Calu3 (cell line): Measurements from ENCODE around the gene CELA3B. TPM values are rescaled to one million over a fixed set of nuclear protein-coding genes. Genes with fewer than 3 reads are reported as not detected.

Source experiments
- BruUV-seq: library from RNA; stranded (reverse); fragments of 400-500 nt; replicated peaks from 2 replicates; lab custom pipeline; 2021; lab: Mats Ljungman, UMichigan
- CTCF ChIA-PET: fragments of 300-600 bp; sonication (Branson Sonifier 250); formaldehyde crosslinking; loops from one replicate; lab custom pipeline; 2022; ENCODE audit warnings: antibody characterized with exemption; lab: Charles Lee
- DNase-seq: peaks from one replicate; pipeline ENCODE4 v3.0.0; 2022
- H3K27ac Mint-ChIP-seq: one replicate; pipeline ENCODE4 v1.8.0; 2022; ENCODE audit warnings: mixed read lengths; ENCODE audit not compliant: unreplicated experiment
- H3K27me3 Mint-ChIP-seq: one replicate; pipeline ENCODE4 v1.8.0; 2022; ENCODE audit warnings: mixed read lengths; ENCODE audit not compliant: unreplicated experiment
- H3K36me3 Mint-ChIP-seq: one replicate; pipeline ENCODE4 v1.8.0; 2022; ENCODE audit warnings: mild to moderate bottlenecking, moderate library complexity, mixed read lengths; ENCODE audit not compliant: insufficient read depth, unreplicated experiment
- H3K4me1 Mint-ChIP-seq: one replicate; pipeline ENCODE4 v1.8.0; 2022; ENCODE audit warnings: mild to moderate bottlenecking, low read depth, mixed read lengths; ENCODE audit not compliant: unreplicated experiment
- H3K4me3 Mint-ChIP-seq: one replicate; pipeline ENCODE4 v1.8.0; 2022; ENCODE audit warnings: mild to moderate bottlenecking, low read depth, moderate library complexity, mixed read lengths; ENCODE audit not compliant: unreplicated experiment
- H3K9me3 Mint-ChIP-seq: one replicate; pipeline ENCODE4 v1.8.0; 2022; ENCODE audit warnings: low read depth, mixed read lengths; ENCODE audit not compliant: unreplicated experiment
- CTCF ChIP-seq: fragments of 200-600 bp; IDR thresholded peaks from one replicate; pipeline ENCODE4 v1.8.0; 2022; ENCODE audit warnings: antibody characterized with exemption; ENCODE audit not compliant: unreplicated experiment
- intact Hi-C: fragments of 100-400 bp; cut with micrococcal nuclease; formaldehyde crosslinking; loops from one replicate; pipeline ENCODE4 v1.10.0; 2022; ENCODE audit not compliant: unreplicated experiment
- total RNA-seq: library from RNA; stranded (reverse); gene quantifications from 2 replicates; pipeline ENCODE4 v1.2.3, GENCODE V29; 2022

Gene CELA3B
- total RNA-seq, 1 experiment from 2014 or later, result not detected

GRCh38 chr1:21935891-21936365 lies 40.9 kb upstream of the CELA3B start:
- DNase-seq, result peak; percentile 65

DNA sequence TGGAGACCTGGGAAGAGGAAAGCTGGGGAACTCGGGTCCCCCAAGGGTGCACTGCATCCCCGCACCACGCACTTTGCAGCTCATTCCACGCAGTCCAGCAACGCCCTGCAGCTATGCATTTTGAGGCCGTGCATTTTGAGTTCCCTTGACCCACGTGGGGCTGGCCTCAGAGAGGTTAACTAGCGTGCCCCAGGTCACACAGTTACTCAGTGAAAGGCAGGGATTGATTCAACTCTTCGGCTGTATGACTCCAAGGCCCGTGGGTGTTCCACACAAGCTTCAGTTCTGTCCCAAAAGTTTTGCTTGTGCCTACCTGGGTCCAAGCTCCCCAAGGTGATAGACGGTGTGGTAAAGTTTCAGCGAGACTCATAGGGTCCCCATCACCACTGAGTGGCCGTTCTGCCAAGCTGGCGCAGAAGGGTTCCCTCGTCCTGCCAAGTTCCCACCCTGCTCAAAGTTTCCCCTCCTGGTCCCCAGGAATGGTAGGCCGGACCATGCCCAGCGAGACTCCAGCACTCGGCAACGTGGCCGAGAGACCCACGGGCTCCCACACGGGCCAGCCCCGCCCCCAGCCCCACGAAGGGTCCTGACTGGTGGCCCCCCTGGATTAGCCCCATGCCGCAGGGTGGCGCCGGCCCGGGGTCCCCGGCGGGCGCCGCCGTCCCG lies 40.3 kb upstream of the CELA3B start:
- CTCF ChIA-PET, result no interaction called here
- BruUV-seq, result no TSS peak
- H3K4me1 Mint-ChIP-seq, result peaks cover 55% of the 10 kb centered on the region
- H3K27ac Mint-ChIP-seq, result peak overlapping the region; percentile 85
- H3K27me3 Mint-ChIP-seq, result no peaks in the 10 kb centered on the region
- no peak for TF ChIP-seq CTCF
- H3K36me3 Mint-ChIP-seq, result peaks cover 74% of the 10 kb centered on the region
- intact Hi-C loops, result no loop called here
- no peak for DNase-seq
- H3K4me3 Mint-ChIP-seq, result peak overlapping the region; percentile 88
- H3K9me3 Mint-ChIP-seq, result no peaks in the 10 kb centered on the region

More at GRCh38 chr1:21935891-21936365, 40.9 kb upstream of the CELA3B start:
- Mint-ChIP-seq H3K27ac (peak overlapping the region; percentile 85), H3K36me3 (peaks cover 80% of the 10 kb centered on the region), H3K9me3 (no peaks in the 10 kb centered on the region), H3K4me1 (peaks cover 56% of the 10 kb centered on the region), H3K4me3 (peak overlapping the region; percentile 88), H3K27me3 (no peaks in the 10 kb centered on the region)
- no peak for TF ChIP-seq CTCF
- CTCF ChIA-PET, result no interaction called here
- intact Hi-C loops, result no loop called here
- no TSS peak for BruUV-seq

DNA sequence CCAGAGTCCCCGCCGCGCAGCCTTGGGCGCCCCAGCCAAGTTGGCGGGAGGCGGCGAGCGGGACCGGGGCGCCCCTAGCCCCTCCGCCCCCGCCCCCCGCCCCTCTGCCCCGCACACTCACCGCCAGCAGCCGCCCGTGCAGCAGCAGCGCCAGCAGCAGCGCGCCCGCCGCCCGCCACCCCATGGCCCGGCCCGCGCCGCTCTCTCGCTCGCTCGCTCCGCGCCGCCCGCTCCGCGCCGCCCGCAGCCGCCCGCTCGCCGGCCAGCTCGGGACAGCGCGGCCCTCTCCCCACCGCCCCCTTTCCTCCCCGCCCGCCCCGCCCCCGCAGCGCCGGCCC lies 39.8 kb upstream of the CELA3B start, which contains the start of gene HSPG2:
Gene HSPG2 (minus strand): TSS at position 277 of the 338 bp plus-strand sequence. CDS start 93 bp downstream, at position 184.
- peaks cover 50% of the 10 kb centered on the region for H3K4me1 Mint-ChIP-seq
- no peak for TF ChIP-seq CTCF
- H3K27me3 Mint-ChIP-seq, result no peaks in the 10 kb centered on the region
- no peaks in the 10 kb centered on the region for H3K9me3 Mint-ChIP-seq
- DNase-seq, result no peak
- CTCF ChIA-PET, result no interaction called here
- H3K36me3 Mint-ChIP-seq, result peaks cover 69% of the 10 kb centered on the region
- intact Hi-C loops, result no loop called here
- peak within 1 kb of the TSS; percentile 92 for H3K27ac Mint-ChIP-seq
- BruUV-seq, result no TSS peak
- H3K4me3 Mint-ChIP-seq, result peak within 1 kb of the TSS; percentile 88

- no peak for TF ChIP-seq CTCF
- no peaks in the 10 kb centered on the region for H3K9me3 Mint-ChIP-seq
- no TSS peak for BruUV-seq
- intact Hi-C loops, result no loop called here
- peaks cover 63% of the 10 kb centered on the region for H3K36me3 Mint-ChIP-seq
- DNase-seq, result peak; percentile 81
- H3K4me1 Mint-ChIP-seq, result peaks cover 45% of the 10 kb centered on the region
- CTCF ChIA-PET, result no interaction called here
- H3K27me3 Mint-ChIP-seq, result no peaks in the 10 kb centered on the region
- peak overlapping the region; percentile 92 for H3K27ac Mint-ChIP-seq
- peak overlapping the region; percentile 85 for H3K4me3 Mint-ChIP-seq
These were observed 39.3 kb upstream of the CELA3B start for GRCh38 chr1:21937372-21938121.
